Fibroblast of lung (primary cell): Measurements from ENCODE around the gene PTPRE. TPM values are rescaled to one million over a fixed set of nuclear protein-coding genes. Genes with fewer than 3 reads are reported as not detected.
A peak's percentile ranks its signal among the peaks of the same experiment; 100 is the strongest.

Source experiments
- DNase-seq, 2 donors: peaks; one replicate each; pipeline versions ENCODE4 v3.0.0 to v3.0.0-alpha.2; 2010; ENCODE audit warnings: low read depth in 2 of 2
- H2AFZ ChIP-seq: 2 replicates; pipeline ENCODE4 v1.5.1; 2012; ENCODE audit warnings: low read length, control low read depth, inconsistent platforms
- H3K27ac ChIP-seq: 2 replicates; pipeline ENCODE4 v1.5.1; 2011; ENCODE audit warnings: low read length, control low read depth; ENCODE audit not compliant: insufficient read depth
- H3K27me3 ChIP-seq: 2 replicates; pipeline ENCODE4 v1.5.1; 2011; ENCODE audit warnings: mild to moderate bottlenecking, low read length; ENCODE audit not compliant: control insufficient read depth, insufficient read depth
- H3K36me3 ChIP-seq: 2 replicates; pipeline ENCODE4 v1.5.1; 2011; ENCODE audit warnings: low read length; ENCODE audit not compliant: control insufficient read depth, insufficient read depth
- H3K4me1 ChIP-seq: 2 replicates; pipeline ENCODE4 v1.5.1; 2011; ENCODE audit warnings: low read length; ENCODE audit not compliant: control insufficient read depth, insufficient read depth; ENCODE audit errors: extremely low read depth
- H3K4me2 ChIP-seq: 2 replicates; pipeline ENCODE4 v1.5.1; 2011; ENCODE audit warnings: low read length, control low read depth; ENCODE audit not compliant: insufficient read depth; ENCODE audit errors: extremely low read depth
- H3K4me3 ChIP-seq, 4 experiments: fragments of 200-600 bp in 1 of 4; sonication (generic) in 1 of 4; replicated peaks in 1 of 4; 2 replicates each; pipeline ENCODE4 v1.5.1; 2011 to 2016; ENCODE audit warnings: low read length in 4 of 4, low read depth in 3 of 4, mild to moderate bottlenecking in 3 of 4, control low read depth in 2 of 4, inconsistent platforms in 1 of 4, mixed read lengths in 1 of 4; ENCODE audit not compliant: insufficient read depth in 1 of 4; ENCODE audit errors: control extremely low read depth in 1 of 4
- H3K79me2 ChIP-seq: 2 replicates; pipeline ENCODE4 v1.5.1; 2012; ENCODE audit warnings: mild to moderate bottlenecking, low read length, inconsistent platforms; ENCODE audit not compliant: control insufficient read depth, insufficient read depth
- H3K9ac ChIP-seq: 2 replicates; pipeline ENCODE4 v1.5.1; 2011; ENCODE audit warnings: mild to moderate bottlenecking, low read length, control low read depth; ENCODE audit not compliant: insufficient read depth
- H3K9me3 ChIP-seq: 2 replicates; pipeline ENCODE4 v1.5.1; 2012; ENCODE audit warnings: low read depth, low read length; ENCODE audit not compliant: control insufficient read depth, insufficient read depth
- H4K20me1 ChIP-seq: 2 replicates; pipeline ENCODE4 v1.5.1; 2011; ENCODE audit warnings: low read length; ENCODE audit not compliant: control insufficient read depth, insufficient read depth; ENCODE audit errors: extremely low read depth
- EZH2 ChIP-seq: IDR thresholded peaks from 2 replicates; pipeline ENCODE4 v1.5.1; 2012; ENCODE audit warnings: low read length, control low read depth, mild to moderate bottlenecking; ENCODE audit errors: missing control alignments
- polyA plus RNA-seq, 2 donors: library from polyadenylated mRNA; depleted of rRNA in 1 of 2; stranded (reverse) in 1 of 2; unstranded in 1 of 2; fragments of >200 nt; gene quantifications; 2 replicates each; pipeline ENCODE4 v1.2.1, GENCODE V29; 2011 to 2012; ENCODE audit warnings: missing spikeins in 1 of 2
- total RNA-seq: library from RNA; depleted of rRNA; stranded (reverse); fragments of >200 nt; gene quantifications from 2 replicates; pipeline ENCODE4 v1.2.1, GENCODE V29; 2014
- TF ChIP-seq, protein P1 (sequence below), 2 donors: IDR thresholded peaks in 1 of 2; conservative IDR thresholded peaks in 1 of 2; 1 replicate in 1 of 2; 2 replicates in 1 of 2; pipeline ENCODE4 v1.5.1; 2011 to 2012; ENCODE audit warnings: low read length in 2 of 2, control low read depth in 1 of 2, inconsistent platforms in 1 of 2, low read depth in 1 of 2, mild to moderate bottlenecking in 1 of 2

Gene PTPRE
- total and polyA plus RNA-seq, 2 donors (not counting 1 experiment from before 2014, with no cell fraction given): 0.75 to 1.8 TPM

GRCh38 chr10:127910464-127910770, 3.5 kb downstream of the PTPRE start:
- Histone ChIP-seq H3K27ac (no peak overlapping the region), H3K36me3 (no peaks in the 10 kb centered on the region), H3K79me2 (no peaks in the 10 kb centered on the region), H3K9me3 (no peaks in the 10 kb centered on the region), H3K4me1 (peaks cover 18% of the 10 kb centered on the region), H3K27me3 (no peaks in the 10 kb centered on the region), H3K4me3 (no peak overlapping the region), H4K20me1 (no peaks in the 10 kb centered on the region), H3K9ac (no peak overlapping the region), H3K4me2 (no peak overlapping the region), H2AFZ (no peak overlapping the region)
- TF ChIP-seq, protein P1, sequence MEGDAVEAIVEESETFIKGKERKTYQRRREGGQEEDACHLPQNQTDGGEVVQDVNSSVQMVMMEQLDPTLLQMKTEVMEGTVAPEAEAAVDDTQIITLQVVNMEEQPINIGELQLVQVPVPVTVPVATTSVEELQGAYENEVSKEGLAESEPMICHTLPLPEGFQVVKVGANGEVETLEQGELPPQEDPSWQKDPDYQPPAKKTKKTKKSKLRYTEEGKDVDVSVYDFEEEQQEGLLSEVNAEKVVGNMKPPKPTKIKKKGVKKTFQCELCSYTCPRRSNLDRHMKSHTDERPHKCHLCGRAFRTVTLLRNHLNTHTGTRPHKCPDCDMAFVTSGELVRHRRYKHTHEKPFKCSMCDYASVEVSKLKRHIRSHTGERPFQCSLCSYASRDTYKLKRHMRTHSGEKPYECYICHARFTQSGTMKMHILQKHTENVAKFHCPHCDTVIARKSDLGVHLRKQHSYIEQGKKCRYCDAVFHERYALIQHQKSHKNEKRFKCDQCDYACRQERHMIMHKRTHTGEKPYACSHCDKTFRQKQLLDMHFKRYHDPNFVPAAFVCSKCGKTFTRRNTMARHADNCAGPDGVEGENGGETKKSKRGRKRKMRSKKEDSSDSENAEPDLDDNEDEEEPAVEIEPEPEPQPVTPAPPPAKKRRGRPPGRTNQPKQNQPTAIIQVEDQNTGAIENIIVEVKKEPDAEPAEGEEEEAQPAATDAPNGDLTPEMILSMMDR (conservative IDR thresholded peaks at IDR 0.05 in 1 of 2, IDR thresholded peaks at IDR 0.05 in 1 of 2; ENCODE audit: low read depth in 1 of 2, low read length in 2 of 2): no peak
- TF ChIP-seq EZH2: no peak
- DNase-seq: peak in 1 of 2 donors; percentile 25

DNA sequence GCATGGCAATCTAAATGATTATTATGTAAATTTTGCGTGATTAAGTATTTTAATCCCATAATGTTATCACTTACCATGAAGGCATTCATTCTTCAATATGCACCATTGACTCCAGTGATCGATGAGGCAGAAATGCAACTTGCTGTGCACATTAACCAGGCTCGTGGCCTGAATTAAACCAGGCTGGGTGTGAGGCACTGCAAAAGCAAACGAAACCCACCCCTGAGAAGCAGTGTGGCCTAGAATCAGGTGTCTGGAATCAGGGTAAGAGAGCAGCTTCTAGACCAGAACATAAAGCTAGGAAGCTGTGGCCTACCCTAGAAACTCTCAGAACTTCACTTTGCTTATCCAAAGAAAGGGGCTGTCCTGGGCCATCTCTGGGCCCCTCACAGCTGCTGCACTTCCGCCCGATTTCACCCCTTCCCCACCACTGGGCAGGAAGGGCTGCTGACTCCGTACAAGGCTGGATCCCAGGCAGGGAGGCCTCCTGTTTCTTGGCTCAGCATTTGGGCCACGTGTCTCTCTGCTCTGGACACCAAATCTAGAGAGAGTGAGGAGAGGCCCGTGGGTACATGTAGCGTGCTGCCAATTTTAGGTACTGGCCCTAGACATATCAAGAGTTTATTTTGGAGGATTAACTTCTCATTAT, 4.4 kb downstream of the PTPRE start:
- no peak for TF ChIP-seq EZH2
- TF ChIP-seq, protein P1 (conservative IDR thresholded peaks at IDR 0.05 in 1 of 2, IDR thresholded peaks at IDR 0.05 in 1 of 2; ENCODE audit: low read depth in 1 of 2, low read length in 2 of 2): no peak
- no peaks in the 10 kb centered on the region for H3K27me3 ChIP-seq
- no peaks in the 10 kb centered on the region for H3K79me2 ChIP-seq
- no peaks in the 10 kb centered on the region for H3K9me3 ChIP-seq
- no peaks in the 10 kb centered on the region for H3K36me3 ChIP-seq
- no peak overlapping the region for H3K27ac ChIP-seq
- H3K4me2 ChIP-seq: no peak overlapping the region
- H2AFZ ChIP-seq: no peak overlapping the region
- H3K4me3 ChIP-seq: no peak overlapping the region
- no peak overlapping the region for H3K9ac ChIP-seq
- no peak for DNase-seq
- H3K4me1 ChIP-seq: peaks cover 18% of the 10 kb centered on the region
- no peaks in the 10 kb centered on the region for H4K20me1 ChIP-seq

DNA sequence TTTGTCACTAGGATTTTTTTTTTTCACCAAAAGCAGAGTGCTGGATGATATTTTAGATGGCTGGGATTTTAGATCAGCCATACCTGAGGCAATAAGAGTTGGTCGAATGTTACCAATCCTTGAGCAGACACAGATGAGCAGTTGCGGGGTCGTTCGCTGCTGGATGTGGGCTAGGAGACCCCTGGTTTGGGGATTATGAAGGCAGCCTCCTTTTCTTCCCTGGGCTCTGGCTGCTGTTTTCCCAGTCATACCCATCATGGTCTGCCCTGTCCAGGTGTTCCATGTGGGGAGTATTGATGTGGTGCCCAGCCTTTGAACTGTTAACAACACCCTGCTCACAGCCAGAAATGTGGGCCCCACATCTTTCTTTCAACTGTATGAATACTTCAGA, 5.0 kb downstream of the PTPRE start:
- H3K4me1 ChIP-seq: peaks cover 18% of the 10 kb centered on the region
- H3K4me2 ChIP-seq: no peak overlapping the region
- H3K9ac ChIP-seq: no peak overlapping the region
- TF ChIP-seq, protein P1 (conservative IDR thresholded peaks at IDR 0.05 in 1 of 2, IDR thresholded peaks at IDR 0.05 in 1 of 2; ENCODE audit: low read depth in 1 of 2, low read length in 2 of 2): no peak
- no peak for TF ChIP-seq EZH2
- H2AFZ ChIP-seq: no peak overlapping the region
- H3K27ac ChIP-seq: no peak overlapping the region
- no peak for DNase-seq
- H3K36me3 ChIP-seq: no peaks in the 10 kb centered on the region
- no peak overlapping the region for H3K4me3 ChIP-seq
- H3K27me3 ChIP-seq: no peaks in the 10 kb centered on the region
- no peaks in the 10 kb centered on the region for H4K20me1 ChIP-seq
- H3K9me3 ChIP-seq: no peaks in the 10 kb centered on the region
- no peaks in the 10 kb centered on the region for H3K79me2 ChIP-seq
